GM19043 (cell line): ENCODE results near the gene UBR2.
"Not testable (repeated sequence)": the region's sequence is repeated elsewhere in the genome, so short reads cannot be mapped to it uniquely, and the experiment has no call there.

ENCODE experiments used
- ATAC-seq: cut with Tn5 transposase; IDR thresholded peaks from one replicate; pipeline ENCODE4 v1.9.1; 2021; ENCODE audit warnings: low read depth; ENCODE audit not compliant: unreplicated experiment

The UBR2 gene

DNA sequence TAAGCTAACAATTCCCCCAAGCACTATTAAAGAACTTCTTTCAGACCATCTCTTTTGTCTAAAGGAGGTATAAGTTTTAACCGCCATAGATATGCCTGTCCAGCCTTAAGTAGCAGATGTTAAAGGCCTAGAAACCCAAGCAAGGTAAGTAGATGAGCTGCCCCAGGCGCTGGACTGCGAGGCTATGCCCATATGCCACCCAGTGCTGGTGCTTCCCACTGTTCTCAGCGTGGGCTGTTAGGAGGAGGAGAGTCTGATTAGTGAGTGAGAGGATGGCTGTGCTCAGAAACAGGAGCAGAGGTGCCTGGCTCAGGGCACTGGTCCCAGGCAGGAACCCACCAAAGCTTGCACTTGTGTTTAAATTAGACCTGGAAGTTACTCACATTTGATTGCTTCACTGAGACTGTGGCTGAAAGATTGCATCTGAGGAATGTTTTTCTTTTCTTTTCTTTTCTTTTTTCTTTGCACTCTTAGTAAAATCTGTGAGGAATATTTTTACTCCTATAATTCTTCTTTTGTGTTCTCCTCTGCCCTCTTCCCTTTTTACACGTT, 126.4 kb downstream of the UBR2 start:
- ATAC-seq: no peak

DNA sequence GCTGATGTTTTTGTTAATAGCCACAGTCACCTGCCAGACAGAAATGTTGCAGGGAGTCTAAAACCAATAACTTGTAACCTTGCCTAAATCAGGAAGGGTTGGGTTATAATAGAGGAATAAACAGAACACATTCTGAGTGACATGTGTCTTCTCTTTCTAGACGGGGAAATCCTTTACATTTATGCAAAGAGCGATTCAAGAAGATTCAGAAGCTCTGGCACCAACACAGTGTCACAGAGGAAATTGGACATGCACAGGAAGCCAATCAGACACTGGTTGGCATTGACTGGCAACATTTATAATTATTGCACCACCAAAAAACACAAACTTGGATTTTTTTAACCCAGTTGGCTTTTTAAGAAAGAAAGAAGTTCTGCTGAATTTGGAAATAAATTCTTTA, 127.0 kb downstream of the UBR2 start:
- no peak for ATAC-seq

DNA sequence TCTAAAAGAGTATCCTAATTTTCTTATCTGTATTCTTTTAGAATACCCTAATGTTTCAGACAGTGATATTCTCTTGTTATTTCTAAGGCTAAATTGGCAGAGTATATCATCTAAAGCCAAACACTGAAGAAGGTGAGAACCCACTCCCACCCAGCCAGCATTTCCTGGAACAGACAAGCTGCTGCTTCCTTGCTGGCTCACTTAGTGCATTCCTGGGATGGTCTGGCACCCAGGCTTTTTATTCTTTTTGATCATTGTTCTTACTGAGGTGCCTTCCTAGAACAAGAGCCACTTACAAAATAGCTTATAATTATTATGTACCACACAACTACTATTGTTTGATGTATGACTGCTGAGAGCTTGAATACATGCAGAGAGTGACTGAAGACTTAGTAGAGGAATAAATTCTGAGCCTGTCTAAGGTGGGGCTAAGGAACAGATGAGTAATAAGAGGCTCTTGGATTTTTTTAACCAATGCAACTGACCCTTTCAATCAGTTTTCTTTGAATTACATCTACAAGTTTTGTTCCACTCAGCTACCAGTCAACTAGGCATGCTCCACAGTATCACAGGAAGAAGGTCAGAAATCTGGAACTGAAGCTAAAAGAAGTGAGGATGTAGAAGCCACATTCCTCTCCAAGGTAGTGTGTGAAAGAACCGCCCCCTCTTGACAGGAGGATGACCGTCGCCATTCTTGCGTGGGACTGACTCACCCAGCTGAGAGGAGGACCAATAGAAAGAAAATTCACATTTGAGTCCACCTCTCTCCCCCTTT, 128.5 kb downstream of the UBR2 start:
- no peak for ATAC-seq

DNA sequence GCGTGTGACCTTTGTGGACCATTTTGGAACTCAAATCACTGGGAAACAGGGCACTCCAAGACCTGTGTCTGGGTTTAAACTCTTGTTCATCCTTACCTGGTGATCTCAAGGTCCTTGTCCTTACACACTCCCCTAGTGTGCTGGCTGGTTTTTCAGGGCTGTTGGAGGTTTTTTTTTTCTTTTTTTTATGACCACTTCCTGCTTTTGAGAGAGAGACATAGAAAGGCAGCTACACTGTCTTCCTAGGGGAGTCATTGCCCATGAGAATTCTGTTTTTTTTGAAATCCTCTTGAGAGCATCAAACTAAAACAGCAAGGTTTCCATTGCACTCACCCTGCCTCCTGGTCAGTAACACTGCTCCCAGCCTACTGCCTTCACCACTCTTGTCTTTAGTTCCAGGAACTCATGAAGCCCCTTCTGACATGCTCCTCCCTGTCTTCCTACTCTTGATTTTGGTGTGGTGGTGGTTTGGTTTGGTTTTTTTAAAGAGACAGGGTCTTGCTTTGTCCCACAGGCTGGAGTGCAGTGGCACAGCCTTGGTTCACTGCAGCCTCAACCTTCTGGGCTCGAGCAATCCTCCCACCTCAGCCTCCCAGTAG, 130.0 kb downstream of the UBR2 start:
- no peak for ATAC-seq

DNA sequence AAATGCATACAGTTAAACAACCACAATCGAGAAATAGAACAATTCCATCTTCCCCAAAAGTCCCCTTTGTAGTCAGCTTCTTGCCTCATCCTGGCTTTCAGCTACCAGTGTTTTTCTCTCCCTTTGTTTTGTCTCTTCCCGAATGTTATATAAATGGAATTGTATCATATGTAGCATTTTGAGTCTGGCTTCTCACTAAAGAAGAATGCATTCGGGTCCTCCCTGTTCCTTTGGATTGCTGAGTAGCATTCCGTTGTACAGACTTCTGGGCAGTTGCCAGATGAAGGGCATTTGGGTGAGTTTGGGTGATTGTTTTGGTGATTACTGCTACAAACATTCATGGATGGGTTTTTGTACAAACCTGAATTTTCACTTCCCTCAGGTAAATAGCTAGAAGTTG, 130.8 kb downstream of the UBR2 start:
- ATAC-seq: no peak

DNA sequence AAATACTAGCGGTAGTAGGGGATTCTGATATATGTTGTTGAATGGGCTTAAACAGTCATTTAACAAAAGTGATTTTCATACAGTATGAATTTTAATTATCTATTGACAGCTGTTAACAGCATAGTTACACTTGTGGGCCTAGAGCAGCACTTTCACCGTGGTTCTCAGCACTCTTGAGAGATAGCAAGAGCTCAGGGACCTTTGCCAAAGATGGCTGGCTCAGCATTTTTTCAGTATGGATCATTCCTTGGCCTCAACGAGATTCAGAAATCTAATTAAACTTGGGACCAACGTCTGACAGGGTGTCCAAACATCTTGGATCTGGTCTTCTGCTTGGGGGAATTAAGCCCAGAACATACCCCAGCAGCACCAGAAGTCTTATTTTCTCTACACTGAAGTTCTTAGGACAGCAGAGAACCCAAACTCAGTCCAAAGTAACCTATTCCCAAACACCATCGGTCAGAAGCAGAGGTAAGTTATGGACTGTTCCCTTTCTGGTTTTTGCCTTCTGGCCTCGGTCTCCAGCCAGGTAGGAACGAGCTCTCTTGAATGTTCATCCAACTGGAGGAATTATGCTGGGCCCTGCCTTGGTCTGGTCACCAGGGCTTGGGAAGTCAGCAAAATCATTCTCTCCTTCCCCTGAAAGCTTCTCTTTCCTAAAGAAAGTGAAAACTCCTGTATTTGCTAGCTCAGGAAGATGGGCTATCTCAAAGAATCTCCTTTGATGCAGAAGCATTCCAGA, 132.9 kb downstream of the UBR2 start:
- ATAC-seq: no peak

DNA sequence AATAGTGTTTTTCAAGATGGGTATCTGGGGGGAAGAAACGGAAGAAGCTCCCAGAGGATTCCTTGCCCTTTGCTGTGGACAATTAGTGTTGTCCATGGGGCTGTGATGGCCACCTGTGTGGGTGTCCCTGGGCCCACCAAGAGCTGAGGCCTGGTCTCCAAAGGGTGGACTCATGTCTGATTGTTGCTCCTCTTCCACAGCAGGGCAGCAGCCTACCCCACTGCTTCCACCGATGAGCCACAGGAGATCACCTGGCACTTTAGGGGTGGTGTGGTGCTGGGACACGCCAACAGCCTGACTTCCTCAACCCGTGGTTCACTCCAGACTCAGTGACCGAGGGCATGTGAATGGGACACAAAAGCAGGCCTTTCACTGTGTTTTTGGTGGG, 133.4 kb downstream of the UBR2 start:
- no peak for ATAC-seq

DNA sequence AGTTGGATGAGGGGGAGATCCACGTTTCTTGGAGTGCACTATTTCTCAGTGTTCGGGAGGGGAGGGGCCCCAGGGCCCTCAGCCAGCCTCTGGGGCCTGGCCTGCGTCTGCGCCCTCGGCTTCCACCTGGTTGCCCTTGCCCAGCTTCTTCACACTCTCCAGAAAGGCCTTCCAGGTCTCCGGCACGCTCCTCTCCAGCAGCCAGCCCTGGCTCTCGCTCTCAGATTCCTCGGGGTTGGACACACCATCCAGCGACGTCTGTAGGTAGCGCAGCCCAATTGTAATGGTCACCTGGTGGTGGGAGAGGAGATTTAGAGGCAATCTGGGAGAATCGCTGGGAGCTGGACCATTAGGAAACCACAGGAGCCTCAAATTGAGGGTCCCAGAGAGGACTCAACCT, 134.4 kb downstream of the UBR2 start:
- ATAC-seq: no peak

DNA sequence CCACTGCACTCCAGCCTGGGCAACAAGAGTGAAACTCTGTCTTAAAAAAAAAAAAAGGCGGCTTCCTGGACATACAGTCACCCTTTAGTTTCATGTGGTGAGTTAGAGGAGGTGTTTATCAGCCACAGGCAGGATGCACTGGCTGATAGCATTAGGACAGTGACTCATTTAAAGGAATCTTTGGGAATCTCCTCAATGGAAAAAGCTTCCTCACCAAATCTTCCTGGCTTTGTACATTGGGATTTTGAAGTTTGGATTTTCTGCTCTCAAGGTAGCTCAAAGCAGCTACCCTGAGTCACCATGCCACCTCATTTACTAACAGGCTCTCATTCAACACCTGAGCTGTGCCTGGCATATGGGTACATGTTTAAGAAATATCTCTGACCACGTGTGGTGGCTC, 138.4 kb downstream of the UBR2 start:
- no peak for ATAC-seq

DNA sequence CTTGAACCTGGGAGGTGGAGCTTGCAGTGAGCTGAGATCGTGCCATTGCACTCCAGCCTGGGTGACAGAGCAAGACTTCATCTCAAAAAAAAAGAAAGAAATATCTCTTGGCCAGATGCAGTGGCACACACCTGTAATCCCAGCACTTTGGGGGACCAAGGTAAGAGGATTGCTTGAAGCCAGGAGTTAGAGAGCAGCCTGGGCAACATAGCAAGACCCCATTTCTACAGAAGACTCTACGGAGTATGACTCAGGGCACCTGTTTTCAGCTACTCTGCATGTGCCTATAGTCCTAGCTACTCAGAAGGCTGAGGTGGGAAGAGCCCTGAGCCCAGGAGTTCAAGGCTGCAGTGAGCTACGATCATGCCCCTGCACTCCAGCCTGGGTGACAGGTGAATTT, 139.0 kb downstream of the UBR2 start:
- ATAC-seq: not testable (repeated sequence)

DNA sequence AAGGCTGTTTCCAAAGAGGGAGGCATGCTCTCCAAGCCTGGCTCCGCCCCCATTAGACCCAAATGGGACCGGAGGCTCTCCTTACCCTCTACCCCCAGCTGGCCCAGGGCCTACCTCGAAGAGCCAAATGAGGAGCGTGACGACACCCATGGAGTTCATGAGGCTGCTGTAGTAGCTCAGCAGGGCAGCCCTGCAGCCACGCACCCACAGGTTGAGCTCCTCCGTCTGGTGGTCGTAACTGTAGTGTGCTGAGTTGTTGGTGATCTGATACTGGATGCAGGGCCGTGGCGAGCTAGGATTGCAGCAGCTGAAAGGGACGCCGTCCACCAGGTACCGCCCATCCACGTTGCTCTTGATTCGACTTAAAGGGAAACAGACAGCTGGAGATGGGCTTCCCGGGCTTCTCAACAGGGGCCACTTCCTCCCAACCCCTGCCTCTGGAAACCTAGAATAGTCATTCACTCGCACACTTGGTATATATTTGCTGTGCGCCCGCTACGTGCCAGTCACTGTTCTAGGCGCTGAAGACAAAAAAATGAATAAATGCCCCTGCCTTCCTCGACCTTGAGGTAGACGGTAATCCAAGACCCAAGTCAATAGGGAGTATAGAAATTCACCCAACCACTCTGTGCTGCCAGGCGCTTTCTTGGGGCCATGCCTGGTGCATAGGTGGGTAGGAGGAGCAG, 140.6 kb downstream of the UBR2 start:
- ATAC-seq: no peak

DNA sequence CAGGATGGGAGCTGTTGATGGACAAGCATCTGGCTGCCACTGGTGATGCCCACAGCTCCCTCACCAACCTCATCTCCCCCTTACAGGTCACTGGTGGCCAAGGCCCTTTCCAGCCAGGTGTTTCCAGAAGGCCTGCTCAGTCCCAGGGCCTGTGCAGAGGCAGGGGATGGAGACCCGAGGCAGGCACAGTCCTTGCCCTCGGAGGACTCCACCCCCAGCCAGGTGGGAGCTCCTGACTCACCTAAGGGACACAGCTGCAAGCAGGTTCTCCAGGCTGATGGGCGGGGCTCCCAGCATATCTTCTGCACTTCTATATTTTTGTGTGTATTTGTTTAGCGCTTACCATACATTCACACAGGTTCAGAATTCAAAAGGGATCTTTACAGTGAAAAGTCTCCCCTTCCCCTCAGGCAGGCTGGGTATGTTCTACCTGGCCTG, 141.1 kb downstream of the UBR2 start:
- ATAC-seq: no peak

DNA sequence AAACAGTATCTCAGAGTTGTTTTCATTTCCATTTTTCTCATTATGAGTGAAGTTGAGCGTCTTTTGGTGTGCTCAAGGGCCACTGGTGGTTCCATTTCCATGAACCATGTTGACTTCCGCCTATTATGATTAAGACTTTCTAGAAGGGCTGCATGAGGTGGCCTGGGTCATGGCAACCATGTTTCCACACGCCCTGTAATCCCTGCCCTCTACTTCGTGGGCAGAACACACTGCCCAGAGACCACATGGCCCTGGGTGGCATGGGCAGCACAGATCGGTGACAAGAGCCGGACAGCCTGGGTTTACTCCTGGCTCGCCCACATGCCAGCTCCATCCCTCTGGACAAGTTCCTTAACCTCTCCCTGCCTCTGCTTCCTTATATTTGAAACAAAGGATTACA, 143.8 kb downstream of the UBR2 start:
- ATAC-seq: no peak

DNA sequence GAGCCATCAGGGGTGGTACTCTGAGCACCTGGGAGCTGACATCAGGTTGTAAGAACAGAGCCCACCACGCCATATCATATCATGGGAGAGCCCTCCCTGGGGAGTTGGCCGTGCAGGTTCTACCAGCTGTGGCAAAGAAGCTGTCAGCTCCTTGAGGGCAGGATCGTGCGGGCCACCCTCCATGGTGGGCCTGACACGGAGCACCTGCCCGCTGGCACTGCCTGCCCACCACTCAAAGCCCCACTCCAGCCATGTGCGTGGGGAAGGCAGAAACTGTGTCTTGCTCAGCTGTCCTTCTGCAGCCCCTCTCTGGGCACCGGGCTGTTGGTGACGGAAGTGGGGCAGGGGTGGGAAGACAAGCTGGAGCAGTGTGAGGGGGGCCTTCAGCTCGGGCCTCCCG, 144.3 kb downstream of the UBR2 start:
- ATAC-seq: no peak

DNA sequence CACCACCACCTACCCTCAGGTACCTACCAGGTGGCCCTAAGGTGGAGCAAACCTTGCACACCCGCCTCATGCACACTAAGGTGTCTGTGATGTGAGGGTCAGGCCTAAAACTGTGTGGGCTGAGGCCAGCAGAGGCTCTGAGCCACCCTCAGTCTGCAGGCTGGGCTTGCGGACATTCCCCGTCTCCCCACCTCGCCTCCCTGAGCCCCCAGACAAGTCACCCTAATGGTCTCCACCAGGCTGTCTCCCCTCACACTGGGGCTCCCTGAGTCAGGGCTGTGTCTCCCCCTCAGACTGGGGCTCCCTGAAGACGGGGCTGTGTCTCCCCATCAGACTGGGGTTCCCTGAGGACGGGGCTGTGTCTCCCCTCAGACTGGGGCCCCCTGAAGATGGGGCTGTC, 146.0 kb downstream of the UBR2 start:
- no peak for ATAC-seq

DNA sequence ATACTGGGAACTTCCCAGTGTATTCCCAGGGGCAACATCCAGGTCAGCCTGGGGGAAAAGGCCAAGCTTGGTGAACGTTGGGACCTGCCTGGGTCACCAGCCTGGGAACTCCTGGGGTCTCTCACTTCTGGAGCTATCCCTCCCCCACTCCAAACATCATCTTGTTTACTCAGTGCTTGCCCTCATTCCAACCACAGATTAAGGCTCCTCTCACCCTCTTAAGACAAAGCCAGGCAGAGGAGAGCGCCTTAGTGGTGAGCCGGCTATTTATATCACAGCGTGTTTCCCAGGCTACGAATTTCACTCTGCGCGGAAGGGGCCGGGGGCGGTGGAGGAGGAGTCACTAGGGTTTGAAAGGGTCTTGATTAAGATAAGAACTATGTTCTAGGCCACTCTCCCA, 146.5 kb downstream of the UBR2 start:
- ATAC-seq: no peak

DNA sequence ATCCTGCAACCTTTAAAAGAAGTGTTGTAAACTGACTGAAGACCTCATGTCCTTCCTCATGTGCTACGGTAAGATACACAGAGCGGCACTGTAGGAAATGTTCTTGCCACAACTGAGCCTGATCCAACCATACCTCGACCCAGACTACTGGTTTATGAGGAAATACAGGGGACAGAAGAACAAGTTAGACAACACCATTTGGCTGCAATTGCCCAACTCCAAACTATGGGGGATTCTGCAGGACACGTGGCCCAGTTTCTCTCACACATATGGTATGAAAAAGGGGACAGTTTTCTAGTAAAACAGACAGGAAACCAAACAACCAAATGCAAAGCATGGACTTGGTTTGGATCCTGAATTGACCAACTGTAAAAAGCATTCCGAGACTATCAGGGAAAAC, 148.1 kb downstream of the UBR2 start:
- no peak for ATAC-seq

DNA sequence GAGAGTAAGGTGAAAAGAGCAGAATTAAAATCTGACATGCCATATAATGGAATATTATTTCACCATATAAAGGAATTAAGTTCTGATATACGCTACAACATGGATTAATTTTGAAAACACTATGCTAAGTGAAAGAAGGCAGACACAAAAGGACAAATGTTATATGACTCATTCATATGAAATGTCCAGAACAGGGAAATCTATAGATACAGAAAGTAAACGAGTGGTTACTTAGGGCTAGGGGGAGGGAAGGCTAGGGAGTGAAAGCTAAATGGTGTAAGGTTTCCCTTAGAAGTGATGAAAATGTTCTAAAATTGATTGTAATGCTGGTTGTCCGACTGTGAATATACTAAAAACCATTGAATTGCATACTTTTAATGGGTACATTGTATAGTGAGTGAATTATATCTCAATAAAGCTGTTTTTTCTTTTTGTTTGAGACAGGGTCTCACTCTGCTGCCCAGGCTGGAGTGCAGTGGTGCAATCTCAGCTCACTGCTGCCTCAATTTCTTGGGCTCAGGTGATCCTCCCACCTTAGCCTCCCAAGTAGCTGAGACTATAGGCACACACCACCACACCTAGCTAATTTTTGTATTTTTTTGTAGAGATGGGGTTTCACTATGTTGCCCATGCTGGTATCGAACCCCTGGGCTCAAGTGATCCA, 150.4 kb downstream of the UBR2 start:
- no peak for ATAC-seq

DNA sequence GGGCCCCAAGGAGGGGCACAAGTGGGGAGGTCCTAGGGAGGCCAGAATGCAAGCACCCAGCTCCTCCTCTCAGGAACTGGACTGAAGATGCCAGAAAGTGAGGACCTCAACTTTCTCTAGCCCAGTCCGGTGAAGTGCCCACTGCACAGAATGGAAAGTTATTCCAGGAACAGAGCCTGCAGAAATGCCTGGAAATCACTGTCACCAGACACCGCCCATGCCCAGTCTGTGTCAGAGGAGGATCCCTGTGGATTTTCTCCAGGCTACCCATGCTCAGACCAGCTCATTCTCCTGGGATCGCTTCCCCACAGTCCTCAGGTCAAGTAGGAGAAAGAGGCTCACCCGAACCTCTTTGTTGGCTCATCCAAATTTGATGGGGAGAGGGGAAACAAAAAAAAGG, 152.0 kb downstream of the UBR2 start:
- ATAC-seq: no peak

DNA sequence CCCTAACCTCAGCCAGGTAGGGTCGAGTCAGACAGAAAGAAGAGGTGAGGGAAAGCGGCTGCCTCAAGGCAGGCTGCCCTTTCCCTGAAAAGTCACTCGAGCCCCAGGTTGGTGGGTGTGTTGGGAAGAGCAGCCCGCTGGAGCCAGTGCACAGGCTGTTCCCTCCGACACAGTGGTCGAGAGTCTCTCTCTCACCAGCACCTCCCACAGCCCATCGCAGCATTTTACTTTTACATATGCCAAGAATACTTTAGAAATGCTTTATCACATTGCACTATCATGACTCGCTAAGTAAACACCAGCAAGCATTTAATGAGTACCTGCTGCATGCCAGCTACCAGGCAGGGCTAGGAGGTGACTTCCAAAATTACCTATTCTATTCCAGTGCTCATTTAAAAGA, 156.9 kb downstream of the UBR2 start:
- no peak for ATAC-seq
